SH-SY5Y (cell line): ENCODE measurements around the gene CYP2C19.

ENCODE experiments used
- GATA2 ChIP-seq: IDR thresholded peaks from 2 replicates; pipeline ENCODE4 v1.6.1; 2011; ENCODE audit warnings: mild to moderate bottlenecking, low read depth, low read length
- GATA3 ChIP-seq: IDR thresholded peaks from 2 replicates; pipeline ENCODE4 v1.6.1; 2011; ENCODE audit warnings: low read depth, mild to moderate bottlenecking, low read length, moderate library complexity

DNA sequence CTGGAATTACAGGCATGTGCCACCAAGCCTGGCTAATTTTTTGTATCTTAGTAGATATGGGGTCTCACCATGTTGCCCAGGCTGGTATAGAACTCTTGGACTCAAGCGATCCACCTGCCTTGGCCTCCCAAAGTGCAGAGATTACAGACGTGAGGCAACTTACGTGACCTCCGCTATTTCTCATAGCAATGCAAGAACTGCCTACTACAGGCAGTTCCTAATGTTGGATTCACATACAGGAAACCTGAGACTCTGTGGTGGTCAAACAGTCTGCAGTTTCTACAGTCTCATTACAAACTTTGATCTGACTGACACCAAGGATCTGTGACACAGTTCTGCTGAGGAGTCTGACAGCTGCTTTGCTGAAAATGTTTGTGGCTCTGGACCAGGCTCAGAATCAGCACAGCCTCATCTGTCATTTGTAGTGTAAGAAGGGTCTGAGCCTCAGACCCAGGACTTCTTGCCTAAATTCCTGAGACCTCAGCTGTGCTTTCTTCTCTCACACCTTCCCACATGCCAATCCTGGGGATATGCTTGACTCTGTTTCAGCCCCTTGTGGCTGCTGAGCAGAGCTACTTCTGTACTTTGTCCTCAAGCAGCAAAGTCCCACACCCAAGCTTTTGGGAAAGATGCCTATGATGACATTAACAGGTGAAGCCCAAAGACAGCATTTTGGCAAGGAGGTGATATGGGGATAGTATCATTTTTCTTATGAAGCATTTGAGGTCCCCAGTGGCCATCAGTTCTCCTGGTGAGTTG is 128.0 kb downstream of the CYP2C19 start:
- TF ChIP-seq GATA2: no peak
- no peak for TF ChIP-seq GATA3
